HepG2 (cell line): ENCODE measurements around the gene ZNF554. TPM values are rescaled to one million over a fixed set of nuclear protein-coding genes. Genes with fewer than 3 reads are reported as not detected.

Experiments
- ATAC-seq: fragments of 200-7000 bp; cut with Tn5 transposase; 3 replicates; pipeline ENCODE4 v1.9.1; 2020; ENCODE audit warnings: mild to moderate bottlenecking, moderate library complexity
- BruUV-seq: library from RNA; stranded (reverse); fragments of 400-500 nt; replicated peaks from 2 replicates; lab custom pipeline; 2021; lab: Mats Ljungman, UMichigan
- CTCF ChIA-PET: fragments of 300-600 bp; formaldehyde crosslinking; extraction: SDS; loops from one replicate; lab custom pipeline; 2021; ENCODE audit warnings: low total read pairs, inconsistent platforms, low intra/inter-chr PET ratio; lab: Yijun Ruan, JAX
- POLR2A ChIA-PET: fragments of 350-600 bp; sonication (Branson Sonifier 250); formaldehyde crosslinking; loops from one replicate; lab custom pipeline; 2020; ENCODE audit warnings: antibody characterized with exemption, inconsistent platforms; lab: Yijun Ruan, JAX
- DNase-seq: peaks from one replicate; pipeline ENCODE4 v3.0.0-alpha.2; 2015; ENCODE audit warnings: low spot score
- FAIRE-seq: peaks from 3 replicates; lab custom pipeline; 2011; peaks lifted over from hg19 to GRCh38; lab: Jason Lieb, UNC
- H2AFZ ChIP-seq: one replicate; pipeline ENCODE4 v1.6.1; 2011; ENCODE audit warnings: low read length, inconsistent platforms
- H3K27ac ChIP-seq: fragments of 300-600 bp; 3 replicates; pipeline ENCODE4 v1.8.0; 2011; ENCODE audit warnings: mixed run types, mild to moderate bottlenecking, mixed read lengths, low read length, inconsistent platforms; ENCODE audit not compliant: insufficient read depth; ENCODE audit errors: extremely low read length
- H3K27me3 ChIP-seq, 2 experiments: fragments of 200-600 bp in 1 of 2; 2 replicates in 1 of 2; 3 replicates in 1 of 2; pipeline versions ENCODE4 v1.6.0 to v1.8.0; 2011; ENCODE audit warnings: low read length in 2 of 2, mild to moderate bottlenecking in 2 of 2, moderate library complexity in 2 of 2, inconsistent platforms in 1 of 2; ENCODE audit not compliant: insufficient read depth in 2 of 2, control insufficient read depth in 1 of 2
- H3K36me3 ChIP-seq, 2 experiments: fragments of 200-600 bp in 1 of 2; replicated peaks in 1 of 2; 2 replicates in 1 of 2; 3 replicates in 1 of 2; pipeline versions ENCODE4 v1.5.1 to v1.8.0; 2011; ENCODE audit warnings: low read length in 2 of 2, inconsistent platforms in 1 of 2; ENCODE audit not compliant: insufficient read depth in 2 of 2, control insufficient read depth in 1 of 2
- H3K4me1 ChIP-seq: 2 replicates; pipeline ENCODE4 v1.5.1; 2012; ENCODE audit warnings: low read length, inconsistent platforms; ENCODE audit not compliant: insufficient read depth
- H3K4me2 ChIP-seq: 2 replicates; pipeline ENCODE4 v1.6.0; 2011; ENCODE audit warnings: low read depth, low read length, inconsistent platforms
- H3K4me3 ChIP-seq, 3 experiments: fragments of 200-600 bp in 1 of 3; sonication (generic), shearing (Covaris generic) in 1 of 3; replicated peaks in 1 of 3; 2 replicates each; pipeline ENCODE4 v1.5.1; 2011 to 2016; ENCODE audit warnings: low read length in 3 of 3, inconsistent platforms in 2 of 3, low read depth in 2 of 3, mild to moderate bottlenecking in 2 of 3, control low read depth in 1 of 3, mixed read lengths in 1 of 3; ENCODE audit not compliant: insufficient read depth in 1 of 3
- H3K79me2 ChIP-seq: one replicate; pipeline ENCODE4 v1.6.1; 2011; ENCODE audit warnings: low read length, inconsistent platforms; ENCODE audit not compliant: insufficient read depth
- H3K9ac ChIP-seq: 2 replicates; pipeline ENCODE4 v1.6.0; 2011; ENCODE audit warnings: mild to moderate bottlenecking, low read depth, low read length, inconsistent platforms; ENCODE audit not compliant: insufficient read depth
- H3K9me3 ChIP-seq: 2 replicates; pipeline ENCODE4 v1.5.1; 2012; ENCODE audit warnings: mild to moderate bottlenecking, low read length
- H4K20me1 ChIP-seq: 2 replicates; pipeline ENCODE4 v1.6.0; 2011; ENCODE audit warnings: inconsistent platforms, mild to moderate bottlenecking, low read length, moderate library complexity; ENCODE audit not compliant: insufficient read depth
- ATAD3A ChIP-seq: sonication (generic); formaldehyde crosslinking; IDR thresholded peaks from 2 replicates; pipeline ENCODE4 v1.4.0; 2020; ENCODE audit warnings: missing genetic modification reagents
- ETV5 ChIP-seq: IDR thresholded peaks from 2 replicates; pipeline ENCODE4 v1.6.1; 2018; ENCODE audit warnings: missing biosample characterization, missing genetic modification reagents, inconsistent platforms, borderline replicate concordance
- HNF4G ChIP-seq, 2 experiments: sonication (generic) in 1 of 2; formaldehyde crosslinking in 1 of 2; IDR thresholded peaks; 2 replicates each; pipeline versions ENCODE4 v1.4.0 to v1.6.1; 2011 to 2020; ENCODE audit warnings: borderline replicate concordance in 2 of 2, low read depth in 2 of 2, mild to moderate bottlenecking in 2 of 2, low read length in 1 of 2, missing genetic modification reagents in 1 of 2, moderate library complexity in 1 of 2
- RARA ChIP-seq: IDR thresholded peaks from 2 replicates; pipeline ENCODE4 v1.6.1; 2016; ENCODE audit warnings: missing genetic modification reagents, missing compliant biosample characterization
- RXRA ChIP-seq: sonication (generic); formaldehyde crosslinking; IDR thresholded peaks from 2 replicates; pipeline ENCODE4 v1.5.1; 2020; ENCODE audit warnings: missing genetic modification reagents
- SALL1 ChIP-seq: sonication (generic); formaldehyde crosslinking; IDR thresholded peaks from 2 replicates; pipeline ENCODE4 v1.8.0; 2022; ENCODE audit warnings: mild to moderate bottlenecking, missing genetic modification reagents
- SAP130 ChIP-seq: IDR thresholded peaks from 2 replicates; pipeline ENCODE4 v1.6.1; 2016; ENCODE audit warnings: low read depth
- SIN3A ChIP-seq: IDR thresholded peaks from 2 replicates; pipeline ENCODE4 v1.6.1; 2011; ENCODE audit warnings: low read depth, mild to moderate bottlenecking, control low read depth, low read length, borderline replicate concordance
- SOX13 ChIP-seq, 3 experiments: fragments of 450-650 bp in 1 of 3; sonication (generic) in 1 of 3; formaldehyde crosslinking in 1 of 3; IDR thresholded peaks in 2 of 3; conservative IDR thresholded peaks in 1 of 3; 2 replicates each; pipeline versions ENCODE4 v1.5.0 to v1.6.1; 2016 to 2020; ENCODE audit warnings: antibody characterized with exemption in 1 of 3, mild to moderate bottlenecking in 1 of 3, missing compliant biosample characterization in 1 of 3, missing genetic modification reagents in 1 of 3, moderate library complexity in 1 of 3
- SOX5 ChIP-seq: IDR thresholded peaks from 2 replicates; pipeline ENCODE4 v1.6.1; 2016; ENCODE audit warnings: borderline replicate concordance
- XBP1 ChIP-seq: sonication (generic); formaldehyde crosslinking; IDR thresholded peaks from 2 replicates; pipeline ENCODE4 v1.5.0; 2020; ENCODE audit warnings: missing genetic modification reagents
- ZBTB1 ChIP-seq: sonication (generic); formaldehyde crosslinking; IDR thresholded peaks from 2 replicates; pipeline ENCODE4 v1.4.0; 2020; ENCODE audit warnings: missing genetic modification reagents, borderline replicate concordance
- ZBTB38 ChIP-seq: sonication (generic); formaldehyde crosslinking; IDR thresholded peaks from 2 replicates; pipeline ENCODE4 v1.5.1; 2020; ENCODE audit warnings: mild to moderate bottlenecking, missing genetic modification reagents
- ZNF362 ChIP-seq: sonication (generic); formaldehyde crosslinking; IDR thresholded peaks from 2 replicates; pipeline ENCODE4 v1.4.0; 2020; ENCODE audit warnings: missing genetic modification reagents, mild to moderate bottlenecking, borderline replicate concordance
- WGBS: methylation state at CpG from one replicate; pipeline ENCODE4 v1.1.6; 2017; ENCODE audit warnings: low lambda C conversion rate; 5-methylcytosine and 5-hydroxymethylcytosine counted together
- in situ Hi-C: cut with HindIII; loops from 2 replicates; pipeline ENCODE4 v1.10.0; 2017; ENCODE audit warnings: low pct_unique_long_range_greater_than_20kb; ENCODE audit not compliant: extremely low pct_ligation_motif_present
- intact Hi-C: fragments of 100-400 bp; cut with micrococcal nuclease; formaldehyde crosslinking; loops from one replicate; pipeline ENCODE4 v1.10.0; 2022; ENCODE audit not compliant: unreplicated experiment
- polyA plus RNA-seq, 8 experiments: library from polyadenylated mRNA; depleted of rRNA in 3 of 8; stranded (reverse) in 7 of 8; unstranded in 1 of 8; fragments of >200 nt; fragmentation: Illumina TruSeq in 4 of 8; extraction: Trizol in 4 of 8; gene quantifications; 2 replicates each; pipeline versions ENCODE4 v1.2.1 to v1.2.3, GENCODE V29; 2011 to 2016; ENCODE audit warnings: low read depth in 4 of 8, missing spikeins in 1 of 8, mixed read lengths in 1 of 8; ENCODE audit not compliant: insufficient read depth in 1 of 8
- total RNA-seq, 5 experiments: library from RNA; depleted of rRNA; stranded (reverse); fragments of >200 nt; fragmentation: Illumina TruSeq; extraction: Trizol; gene quantifications; 2 replicates each; pipeline ENCODE4 v1.2.3, GENCODE V29; 2016; ENCODE audit warnings: low read depth in 1 of 5
- TF ChIP-seq, protein P1 (sequence below): sonication (generic); formaldehyde crosslinking; IDR thresholded peaks from 2 replicates; pipeline ENCODE4 v1.8.0; 2022; ENCODE audit warnings: missing genetic modification reagents, mild to moderate bottlenecking, moderate library complexity, borderline replicate concordance
- TF ChIP-seq, protein P2 (sequence below): sonication (generic); formaldehyde crosslinking; IDR thresholded peaks from 2 replicates; pipeline ENCODE4 v1.9.0; 2022; ENCODE audit warnings: missing genetic modification reagents, mild to moderate bottlenecking, borderline replicate concordance
- TF ChIP-seq, protein P3 (sequence below): sonication (generic); formaldehyde crosslinking; conservative IDR thresholded peaks from 2 replicates; pipeline ENCODE4 v1.4.0; 2020; ENCODE audit warnings: missing genetic modification reagents

Gene ZNF554
- total and polyA plus RNA-seq, 2 of the 13 experiments (the other 11 are each of a cell fraction or from before 2014, with no cell fraction given): 2.2 to 2.7 TPM

DNA sequence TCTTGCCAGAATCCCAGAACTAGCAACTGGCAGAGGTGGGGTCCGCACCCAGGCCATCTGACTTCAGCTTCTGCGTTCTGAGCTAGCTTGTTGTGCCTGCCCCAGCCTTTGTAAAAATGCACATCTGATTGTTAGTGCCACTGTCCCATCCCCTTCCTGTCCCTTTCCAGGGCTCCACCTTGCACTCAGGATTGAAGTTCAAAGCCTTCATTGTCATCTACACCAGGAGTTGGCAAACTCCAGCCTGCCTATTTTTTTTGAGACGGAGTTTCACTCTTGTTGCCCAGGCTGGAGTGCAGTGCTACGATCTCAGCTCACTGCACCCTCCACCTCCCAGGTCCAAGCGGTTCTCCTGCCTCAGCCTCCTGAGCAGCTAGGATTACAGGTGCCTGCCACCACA lies 31.4 kb upstream of the ZNF554 start:
- FAIRE-seq (peak; percentile 4), ATAC-seq (no peak), DNase-seq (peak; percentile 52)
- BruUV-seq: no TSS peak
- no peak overlapping the region for H3K27ac ChIP-seq
- in situ Hi-C loops: no loop called here
- H3K27me3 ChIP-seq: no peaks in the 10 kb centered on the region; a peak in 1 of 5 replicates
- peaks cover 35% of the 10 kb centered on the region for H3K79me2 ChIP-seq
- intact Hi-C loops: no loop called here
- POLR2A ChIA-PET: interaction anchor here (2.0 to 2.2 kb wide), 2 partner anchors 22 to 79 kb away, joined by 6 read pairs; partner anchors contain the start of gene ZNF556
- 66% methylated on average over 5 of the region's 5 CpGs for WGBS
- CTCF ChIA-PET: no interaction called here
- no peak overlapping the region for H3K9ac ChIP-seq
- H4K20me1 ChIP-seq: peaks cover 15% of the 10 kb centered on the region
- H3K36me3 ChIP-seq: peaks cover 1 to 16% of the 10 kb centered on the region in 2 experiments; a peak in 2 of 5 replicates
- H3K4me2 ChIP-seq: peak overlapping the region; percentile 20; the same call in 1 of the 2 replicates
- no peak overlapping the region for H2AFZ ChIP-seq
- H3K4me1 ChIP-seq: peaks cover 74% of the 10 kb centered on the region
- no peak overlapping the region for H3K4me3 ChIP-seq
- no peaks in the 10 kb centered on the region for H3K9me3 ChIP-seq
- TF ChIP-seq ZBTB38 (CRISPR knock-in tag) (0 out of 2 replicates have a peak, but pooled peaks have one; percentile 29), XBP1 (no peak), SALL1 (CRISPR knock-in tag) (0 out of 2 replicates have a peak, but pooled peaks have one; percentile 11), SOX5 (CRISPR knock-in tag) (peak; percentile 40; the same call in 1 of the 2 replicates), SOX13 (IDR thresholded peaks at IDR 0.05) (no peak), SOX13 (CRISPR knock-in tag; conservative IDR thresholded peaks at IDR 0.05 in 1 of 2, IDR thresholded peaks at IDR 0.05 in 1 of 2) (peak in 1 of 2 experiments; percentile 25; a peak in 1 of 4 replicates), HNF4G (IDR thresholded peaks at IDR 0.05; ENCODE audit: borderline replicate concordance, low read depth, low read length) (no peak), HNF4G (CRISPR knock-in tag; IDR thresholded peaks at IDR 0.05; ENCODE audit: borderline replicate concordance, low read depth) (no peak), SAP130 (peak; percentile 42), ETV5 (CRISPR knock-in tag) (peak; percentile 31; the same call in 1 of the 2 replicates), ZNF362 (CRISPR knock-in tag) (peak; percentile 29; the same call in 1 of the 2 replicates), RARA (CRISPR knock-in tag) (peak; percentile 53; the same call in 1 of the 2 replicates), ZBTB1 (CRISPR knock-in tag) (no peak), RXRA (0 out of 2 replicates have a peak, but pooled peaks have one; percentile 16), SIN3A (no peak), ATAD3A (CRISPR knock-in tag) (no peak)
- TF ChIP-seq, protein P1, sequence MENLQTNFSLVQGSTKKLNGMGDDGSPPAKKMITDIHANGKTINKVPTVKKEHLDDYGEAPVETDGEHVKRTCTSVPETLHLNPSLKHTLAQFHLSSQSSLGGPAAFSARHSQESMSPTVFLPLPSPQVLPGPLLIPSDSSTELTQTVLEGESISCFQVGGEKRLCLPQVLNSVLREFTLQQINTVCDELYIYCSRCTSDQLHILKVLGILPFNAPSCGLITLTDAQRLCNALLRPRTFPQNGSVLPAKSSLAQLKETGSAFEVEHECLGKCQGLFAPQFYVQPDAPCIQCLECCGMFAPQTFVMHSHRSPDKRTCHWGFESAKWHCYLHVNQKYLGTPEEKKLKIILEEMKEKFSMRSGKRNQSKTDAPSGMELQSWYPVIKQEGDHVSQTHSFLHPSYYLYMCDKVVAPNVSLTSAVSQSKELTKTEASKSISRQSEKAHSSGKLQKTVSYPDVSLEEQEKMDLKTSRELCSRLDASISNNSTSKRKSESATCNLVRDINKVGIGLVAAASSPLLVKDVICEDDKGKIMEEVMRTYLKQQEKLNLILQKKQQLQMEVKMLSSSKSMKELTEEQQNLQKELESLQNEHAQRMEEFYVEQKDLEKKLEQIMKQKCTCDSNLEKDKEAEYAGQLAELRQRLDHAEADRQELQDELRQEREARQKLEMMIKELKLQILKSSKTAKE: peak; percentile 30; the same call in 1 of the 2 replicates
- TF ChIP-seq, protein P2, sequence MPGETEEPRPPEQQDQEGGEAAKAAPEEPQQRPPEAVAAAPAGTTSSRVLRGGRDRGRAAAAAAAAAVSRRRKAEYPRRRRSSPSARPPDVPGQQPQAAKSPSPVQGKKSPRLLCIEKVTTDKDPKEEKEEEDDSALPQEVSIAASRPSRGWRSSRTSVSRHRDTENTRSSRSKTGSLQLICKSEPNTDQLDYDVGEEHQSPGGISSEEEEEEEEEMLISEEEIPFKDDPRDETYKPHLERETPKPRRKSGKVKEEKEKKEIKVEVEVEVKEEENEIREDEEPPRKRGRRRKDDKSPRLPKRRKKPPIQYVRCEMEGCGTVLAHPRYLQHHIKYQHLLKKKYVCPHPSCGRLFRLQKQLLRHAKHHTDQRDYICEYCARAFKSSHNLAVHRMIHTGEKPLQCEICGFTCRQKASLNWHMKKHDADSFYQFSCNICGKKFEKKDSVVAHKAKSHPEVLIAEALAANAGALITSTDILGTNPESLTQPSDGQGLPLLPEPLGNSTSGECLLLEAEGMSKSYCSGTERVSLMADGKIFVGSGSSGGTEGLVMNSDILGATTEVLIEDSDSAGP: no peak
- TF ChIP-seq, protein P3, sequence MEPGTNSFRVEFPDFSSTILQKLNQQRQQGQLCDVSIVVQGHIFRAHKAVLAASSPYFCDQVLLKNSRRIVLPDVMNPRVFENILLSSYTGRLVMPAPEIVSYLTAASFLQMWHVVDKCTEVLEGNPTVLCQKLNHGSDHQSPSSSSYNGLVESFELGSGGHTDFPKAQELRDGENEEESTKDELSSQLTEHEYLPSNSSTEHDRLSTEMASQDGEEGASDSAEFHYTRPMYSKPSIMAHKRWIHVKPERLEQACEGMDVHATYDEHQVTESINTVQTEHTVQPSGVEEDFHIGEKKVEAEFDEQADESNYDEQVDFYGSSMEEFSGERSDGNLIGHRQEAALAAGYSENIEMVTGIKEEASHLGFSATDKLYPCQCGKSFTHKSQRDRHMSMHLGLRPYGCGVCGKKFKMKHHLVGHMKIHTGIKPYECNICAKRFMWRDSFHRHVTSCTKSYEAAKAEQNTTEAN (CRISPR knock-in tag): no peak
